H1 (cell line): ENCODE measurements around the gene TRIM71. TPM values are rescaled to one million over a fixed set of nuclear protein-coding genes. Genes with fewer than 3 reads are reported as not detected.

Source experiments
- CTCF ChIA-PET: fragments of 300-600 bp; sonication (Branson Sonifier 250); formaldehyde crosslinking; loops from one replicate; lab custom pipeline; 2021; ENCODE audit not compliant: partially characterized antibody; lab: Charles Lee
- POLR2A ChIA-PET: fragments of 300-600 bp; sonication (Branson Sonifier 250); formaldehyde crosslinking; loops from one replicate; lab custom pipeline; 2021; ENCODE audit warnings: inconsistent platforms; ENCODE audit not compliant: partially characterized antibody; lab: Charles Lee
- DNase-seq, 2 experiments: peaks; one replicate each; pipeline versions ENCODE4 v3.0.0 to v3.0.0-alpha.2; 2010 to 2022; ENCODE audit warnings: low spot score in 2 of 2, low read depth in 1 of 2, mixed read lengths in 1 of 2
- FAIRE-seq: peaks from 2 replicates; lab custom pipeline; 2011; peaks lifted over from hg19 to GRCh38; lab: Jason Lieb, UNC
- H2AFZ ChIP-seq: 2 replicates; pipeline ENCODE4 v1.8.1; 2012; ENCODE audit warnings: low read length, inconsistent platforms
- H2AK5ac ChIP-seq: 2 replicates; pipeline ENCODE4 v1.6.1; 2013; ENCODE audit warnings: low read depth, low read length
- H2BK120ac ChIP-seq: replicated peaks from 2 replicates; pipeline ENCODE3; 2013; ENCODE audit warnings: low read depth, low read length, inconsistent platforms
- H2BK12ac ChIP-seq: 2 replicates; pipeline ENCODE4 v1.6.1; 2013; ENCODE audit warnings: low read depth, low read length
- H2BK15ac ChIP-seq: 2 replicates; pipeline ENCODE4 v1.6.1; 2013; ENCODE audit warnings: low read length
- H2BK20ac ChIP-seq: 2 replicates; pipeline ENCODE4 v1.6.1; 2013; ENCODE audit warnings: low read length
- H2BK5ac ChIP-seq: 2 replicates; pipeline ENCODE4 v1.6.1; 2013; ENCODE audit warnings: low read depth, low read length
- H3K14ac ChIP-seq: 2 replicates; pipeline ENCODE4 v1.6.1; 2013; ENCODE audit warnings: inconsistent platforms; ENCODE audit not compliant: insufficient read length
- H3K18ac ChIP-seq: 2 replicates; pipeline ENCODE4 v1.6.1; 2013; ENCODE audit warnings: low read length; ENCODE audit errors: extremely low read depth
- H3K23ac ChIP-seq: 2 replicates; pipeline ENCODE4 v1.6.1; 2013; ENCODE audit warnings: inconsistent platforms; ENCODE audit not compliant: insufficient read length
- H3K23me2 ChIP-seq: 2 replicates; pipeline ENCODE4 v1.6.1; 2013; ENCODE audit warnings: low read depth, low read length
- H3K27ac ChIP-seq: 2 replicates; pipeline ENCODE4 v1.6.1; 2011; ENCODE audit warnings: low read depth, low read length, inconsistent platforms
- H3K27me3 ChIP-seq, 4 experiments: replicated peaks in 1 of 4; 1 replicate in 1 of 4; 2 replicates in 3 of 4; pipeline versions ENCODE4 v1.6.1 to v1.8.1; 2011 to 2013; ENCODE audit warnings: low read length in 3 of 4, mild to moderate bottlenecking in 3 of 4, inconsistent platforms in 2 of 4, mixed read lengths in 2 of 4, moderate library complexity in 1 of 4; ENCODE audit not compliant: control insufficient read depth in 3 of 4, insufficient read depth in 3 of 4; ENCODE audit errors: extremely low read depth in 1 of 4
- H3K36me3 ChIP-seq, 4 experiments: 2 replicates each; pipeline versions ENCODE4 v1.6.1 to v1.8.1; 2011 to 2013; ENCODE audit warnings: mild to moderate bottlenecking in 4 of 4, low read length in 3 of 4, moderate library complexity in 2 of 4, control low read depth in 1 of 4, inconsistent platforms in 1 of 4; ENCODE audit not compliant: insufficient read depth in 4 of 4, control insufficient read depth in 2 of 4
- H3K4ac ChIP-seq: replicated peaks from 2 replicates; pipeline ENCODE3; 2013; ENCODE audit warnings: low read length, low read depth, mixed read lengths, inconsistent platforms; ENCODE audit not compliant: insufficient read length
- H3K4me1 ChIP-seq, 4 experiments: replicated peaks in 1 of 4; 1 replicate in 1 of 4; 2 replicates in 3 of 4; pipeline versions ENCODE4 v1.6.1 to v1.8.1; 2011 to 2013; ENCODE audit warnings: low read length in 3 of 4, inconsistent platforms in 2 of 4, mixed read lengths in 1 of 4; ENCODE audit not compliant: insufficient read depth in 4 of 4, control insufficient read depth in 3 of 4
- H3K4me2 ChIP-seq, 2 experiments: 2 replicates each; pipeline versions ENCODE4 v1.6.1 to v1.8.1; 2011 to 2013; ENCODE audit warnings: low read depth in 2 of 2, low read length in 2 of 2, control low read depth in 1 of 2, inconsistent platforms in 1 of 2, mild to moderate bottlenecking in 1 of 2; ENCODE audit not compliant: insufficient read depth in 1 of 2
- H3K4me3 ChIP-seq, 4 experiments: fragments of 200-600, 300-600 bp in 1 of 4; sonication (generic), shearing (Covaris generic), sonication (Bioruptor Twin) in 1 of 4; 2 replicates each; pipeline versions ENCODE4 v1.5.1 to v1.8.1; 2011 to 2016; ENCODE audit warnings: low read length in 4 of 4, low read depth in 3 of 4, control low read depth in 2 of 4, inconsistent platforms in 2 of 4, mild to moderate bottlenecking in 2 of 4, mixed read lengths in 1 of 4, moderate library complexity in 1 of 4; ENCODE audit not compliant: insufficient read depth in 2 of 4; ENCODE audit errors: extremely low read depth in 1 of 4
- H3K56ac ChIP-seq: replicated peaks from 2 replicates; pipeline ENCODE3; 2013; ENCODE audit warnings: low read depth, mild to moderate bottlenecking, mixed read lengths, low read length, inconsistent platforms; ENCODE audit not compliant: insufficient read length
- H3K79me1 ChIP-seq: 2 replicates; pipeline ENCODE4 v1.6.1; 2013; ENCODE audit warnings: low read depth, low read length, control low read depth
- H3K79me2 ChIP-seq, 2 experiments: 2 replicates each; pipeline versions ENCODE4 v1.6.1 to v1.8.1; 2012 to 2013; ENCODE audit warnings: low read length in 2 of 2, mild to moderate bottlenecking in 2 of 2, inconsistent platforms in 1 of 2; ENCODE audit not compliant: insufficient read depth in 2 of 2, control insufficient read depth in 1 of 2
- H3K9ac ChIP-seq, 4 experiments: replicated peaks in 1 of 4; 1 replicate in 1 of 4; 2 replicates in 3 of 4; pipeline versions ENCODE4 v1.6.1 to v1.8.1; 2011 to 2013; ENCODE audit warnings: low read depth in 3 of 4, low read length in 3 of 4, control low read depth in 2 of 4, mild to moderate bottlenecking in 2 of 4, moderate library complexity in 2 of 4, inconsistent platforms in 1 of 4; ENCODE audit errors: extremely low read depth in 1 of 4
- H3K9me3 ChIP-seq, 2 experiments: 2 replicates each; pipeline versions ENCODE4 v1.6.1 to v1.8.1; 2012 to 2013; ENCODE audit warnings: mild to moderate bottlenecking in 2 of 2, moderate library complexity in 2 of 2, control low read depth in 1 of 2, inconsistent platforms in 1 of 2, low read depth in 1 of 2, low read length in 1 of 2, mixed read lengths in 1 of 2; ENCODE audit not compliant: insufficient read depth in 2 of 2
- H4K20me1 ChIP-seq, 2 experiments: replicated peaks in 1 of 2; 2 replicates each; pipeline versions ENCODE3 to v1.8.1; 2011 to 2013; ENCODE audit warnings: inconsistent platforms in 2 of 2, low read length in 2 of 2, mild to moderate bottlenecking in 1 of 2; ENCODE audit not compliant: insufficient read depth in 2 of 2, control insufficient read depth in 1 of 2
- H4K5ac ChIP-seq: 2 replicates; pipeline ENCODE4 v1.6.1; 2013; ENCODE audit warnings: low read length, low read depth, mixed read lengths, inconsistent platforms; ENCODE audit not compliant: insufficient read length
- H4K8ac ChIP-seq: 2 replicates; pipeline ENCODE4 v1.8.0; 2013; ENCODE audit warnings: mild to moderate bottlenecking, moderate library complexity, low read length, inconsistent platforms; ENCODE audit not compliant: insufficient read depth; ENCODE audit errors: extremely low read depth
- H4K91ac ChIP-seq: replicated peaks from 2 replicates; pipeline ENCODE3; 2013; ENCODE audit warnings: low read length, mixed read lengths, inconsistent platforms; ENCODE audit not compliant: insufficient read length
- EP300 ChIP-seq, 2 experiments: IDR thresholded peaks; 1 replicate in 1 of 2; 2 replicates in 1 of 2; pipeline ENCODE4 v1.6.1; 2011 to 2012; ENCODE audit warnings: low read depth in 2 of 2, low read length in 2 of 2, mild to moderate bottlenecking in 2 of 2, borderline replicate concordance in 1 of 2, inconsistent platforms in 1 of 2, moderate library complexity in 1 of 2
- POLR2A ChIP-seq, 2 experiments: IDR thresholded peaks; 1 replicate in 1 of 2; 2 replicates in 1 of 2; pipeline ENCODE4 v1.6.1; 2011; ENCODE audit warnings: low read depth in 2 of 2, low read length in 2 of 2, mild to moderate bottlenecking in 2 of 2; ENCODE audit errors: control extremely low read depth in 1 of 2
- POLR2AphosphoS5 ChIP-seq: IDR thresholded peaks from 2 replicates; pipeline ENCODE4 v1.6.1; 2011; ENCODE audit warnings: low read depth, low read length
- WGBS, 2 experiments: shearing (Covaris generic) in 1 of 2; methylation state at CpG; one replicate each; pipeline versions ENCODE4 v1.1.6 to v1.1.7; 2013 to 2015; ENCODE audit warnings: low lambda C conversion rate in 2 of 2, mixed read lengths in 2 of 2, inconsistent platforms in 1 of 2, low coverage in 1 of 2, missing lambda C conversion rate in 1 of 2; ENCODE audit not compliant: insufficient replicate concordance in 2 of 2, insufficient coverage in 1 of 2, insufficient read length in 1 of 2; ENCODE audit errors: extremely low coverage in 1 of 2, missing lambda C conversion rate in 1 of 2; 5-methylcytosine and 5-hydroxymethylcytosine counted together
- polyA plus RNA-seq, 7 experiments: library from polyadenylated mRNA; depleted of rRNA in 3 of 7; stranded (reverse) in 5 of 7; unstranded in 2 of 7; fragments of >200 nt in 5 of 7; fragments of 200-250 nt in 2 of 7; gene quantifications; 1 replicate in 5 of 7; 2 replicates in 1 of 7; 4 replicates in 1 of 7; pipeline versions ENCODE4 v1.2.1 to v1.2.3, GENCODE V29; 2011 to 2013; ENCODE audit warnings: missing spikeins in 2 of 7, mixed read lengths in 2 of 7
- total RNA-seq: library from RNA; stranded (reverse); fragmentation: NEBNext Ultra II Directional; extraction: Animal tissue kit (Norgen Biotek cat#: 25700); gene quantifications from 2 replicates; pipeline ENCODE4 v1.2.1, GENCODE V29; 2021

Gene TRIM71
- total and polyA plus RNA-seq, 2 of the 8 experiments (the other 6 are each of a cell fraction or from before 2014, with no cell fraction given), result 53.7 to 293 TPM

DNA sequence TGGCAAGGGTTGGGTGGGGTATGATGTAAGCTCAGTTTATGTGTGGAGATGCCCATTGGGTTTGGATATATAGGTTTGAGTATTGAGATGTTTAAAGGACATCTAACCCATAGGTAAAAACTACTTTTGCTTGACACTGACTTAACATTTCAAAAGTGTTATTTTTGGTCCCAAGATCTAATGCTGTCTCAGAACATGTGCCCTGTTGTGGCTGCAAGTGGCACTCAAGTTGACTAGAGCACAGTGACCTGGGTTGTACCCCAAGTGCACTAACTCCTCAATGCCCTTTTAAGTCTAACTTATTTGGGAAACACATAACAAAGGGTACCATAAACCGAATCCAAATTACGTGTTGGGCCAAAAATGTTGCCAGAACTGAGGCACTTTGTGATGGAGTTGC is 77.2 kb downstream of the TRIM71 start:
- Histone ChIP-seq H4K8ac (no peak overlapping the region), H2AK5ac (no peak overlapping the region), H3K4me2 (no peak overlapping the region), H3K23ac (no peak overlapping the region), H3K36me3 (peaks cover 32 to 80% (median 48%) of the 10 kb centered on the region in 4 experiments), H3K9me3 (no peaks in the 10 kb centered on the region), H3K14ac (no peak overlapping the region), H3K23me2 (no peaks in the 10 kb centered on the region), H2BK15ac (no peak overlapping the region), H3K79me1 (peaks cover 19% of the 10 kb centered on the region), H3K27me3 (no peaks in the 10 kb centered on the region), H3K4me3 (no peak overlapping the region), H3K4ac (no peak overlapping the region), H2AFZ (no peak overlapping the region), H4K20me1 (peaks cover 32 to 50% of the 10 kb centered on the region in 2 experiments), H2BK20ac (no peak overlapping the region), H3K4me1 (peaks cover 3 to 10% (median 4%) of the 10 kb centered on the region in 4 experiments; a peak in 6 of 7 replicates), H4K5ac (no peak overlapping the region)
- 88% methylated on average over 2 of the region's 2 CpGs; no CpG with 5 or more reads in 1 of the 2 experiments for WGBS, 2 experiments
- POLR2A ChIA-PET, result interaction anchor here (1.0 to 3.7 kb wide), 6 partner anchors 10 to 78 kb away, joined by 3 to 32 read pairs (median 4); no protein-coding TSS in a partner anchor
- peak; percentile 24 for FAIRE-seq
- TF ChIP-seq EP300 (IDR thresholded peaks at IDR 0.05; ENCODE audit: borderline replicate concordance in 1 of 2, low read depth in 2 of 2, low read length in 2 of 2), result no peak
- TF ChIP-seq POLR2A (IDR thresholded peaks at IDR 0.05; ENCODE audit: control extremely low read depth in 1 of 2, low read depth in 2 of 2, low read length in 2 of 2), result peak; percentile 36 to 66
- peak; percentile 74 for TF ChIP-seq POLR2AphosphoS5
- TF ChIP-seq, all 59 proteins: peak for 2
- Histone ChIP-seq H2BK12ac (no peak overlapping the region), H3K18ac (no peak overlapping the region), H3K56ac (no peak overlapping the region), H4K91ac (no peak overlapping the region), H2BK5ac (0 out of 2 replicates have a peak overlapping the region, but pooled peaks have one; percentile 21), H3K79me2 (peaks cover 4 to 85% of the 10 kb centered on the region in 2 experiments; a peak in 3 of 4 replicates), H3K27ac (no peak overlapping the region), H2BK120ac (no peak overlapping the region), H3K9ac (no peak overlapping the region)
- DNase-seq, result no peak
- CTCF ChIA-PET, result interaction anchor here (0.6 to 1.6 kb wide), 3 partner anchors 22 to 64 kb away, joined by 3 to 9 read pairs (median 5); no protein-coding TSS in a partner anchor
